Measurements from ENCODE around the gene CCDC73.
A peak's percentile ranks its signal among the peaks of the same experiment; 100 is the strongest.
"Not testable (repeated sequence)": the region's sequence is repeated elsewhere in the genome, so short reads cannot be mapped to it uniquely, and the experiment has no call there.

Gene CCDC73

DNA sequence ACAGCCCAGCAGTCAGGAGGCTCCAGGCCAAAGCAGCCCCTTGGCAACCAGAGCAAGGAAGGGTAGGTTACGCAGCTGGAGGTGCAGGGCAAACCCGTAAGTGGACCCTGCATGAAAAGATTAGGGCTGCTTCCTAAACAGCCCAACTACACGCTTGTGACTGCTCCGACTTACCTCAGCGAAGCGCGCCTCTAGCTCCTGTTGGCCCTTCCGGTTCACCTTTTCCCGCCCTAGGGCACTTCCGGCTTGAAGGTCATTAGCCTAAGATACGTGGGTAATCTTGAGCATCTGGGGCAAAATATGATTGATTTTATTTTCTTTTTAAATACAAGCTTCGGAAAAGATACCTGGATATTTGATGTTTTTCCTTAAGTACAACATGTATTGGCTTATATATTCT lies at the start of gene CCDC73:
Gene CCDC73 (minus strand): TSS at position 224 of the 400 bp plus-strand sequence. CDS start 34,419 bp downstream, outside the sequence.
- DNase-seq (ENCODE audit: low spot score), result no peak

GRCh38 chr11:32843544-32843943 lies 49.1 kb upstream of the CCDC73 start:
- DNase-seq (ENCODE audit: low spot score), result no peak

GRCh38 chr11:32840587-32840986 lies 46.1 kb upstream of the CCDC73 start:
- no peak for DNase-seq (ENCODE audit: low spot score)

- no peak for DNase-seq (ENCODE audit: low spot score)
Measured at GRCh38 chr11:32839308-32839707, 44.8 kb upstream of the CCDC73 start.

GRCh38 chr11:32838505-32839274 lies 44.2 kb upstream of the CCDC73 start:
- DNase-seq (ENCODE audit: low spot score), result no peak

- no peak for DNase-seq (ENCODE audit: low spot score)
Measured at GRCh38 chr11:32836946-32837345, 42.5 kb upstream of the CCDC73 start.

DNA sequence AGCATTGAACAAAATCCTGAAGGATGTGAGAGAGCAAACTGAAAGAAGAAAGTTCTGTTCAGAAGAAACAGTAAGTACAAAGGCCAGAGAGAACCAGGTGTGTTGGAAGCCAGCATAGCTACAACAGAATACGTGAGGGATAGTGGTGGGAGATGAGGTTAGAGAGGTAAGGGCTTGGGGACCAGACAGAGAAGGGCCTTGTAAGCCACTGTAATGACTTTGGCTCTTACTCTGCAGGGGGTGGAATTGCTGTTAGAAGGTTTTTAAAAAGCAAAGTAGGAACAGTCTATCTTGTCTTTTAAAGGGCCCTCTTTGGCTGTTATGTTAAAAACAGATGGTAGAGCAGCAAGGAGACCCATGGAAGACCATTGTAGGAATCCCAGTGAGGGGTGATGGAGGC lies 39.5 kb upstream of the CCDC73 start:
- DNase-seq (ENCODE audit: low spot score), result no peak

GRCh38 chr11:32831221-32831620 lies 36.8 kb upstream of the CCDC73 start:
- DNase-seq (ENCODE audit: low spot score), result no peak

GRCh38 chr11:32830796-32831195 lies 36.3 kb upstream of the CCDC73 start:
- no peak for DNase-seq (ENCODE audit: low spot score)

DNA sequence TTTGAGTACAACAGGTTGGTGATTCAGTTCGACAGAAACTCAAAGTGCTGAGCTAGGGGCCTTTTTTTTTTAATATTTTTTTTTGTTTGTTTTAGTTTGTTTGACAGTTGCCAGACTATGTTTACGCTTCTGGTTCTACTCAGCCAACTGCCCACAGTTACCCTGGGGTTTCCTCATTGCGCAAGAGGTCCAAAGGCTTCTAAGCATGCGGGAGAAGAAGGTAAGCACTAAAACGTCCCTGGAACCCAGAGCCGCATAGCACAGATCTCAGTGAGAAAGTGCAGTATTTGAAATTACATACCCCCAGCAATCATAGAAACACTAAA lies 35.9 kb upstream of the CCDC73 start:
- DNase-seq (ENCODE audit: low spot score), result no peak

GRCh38 chr11:32829680-32830412 lies 35.4 kb upstream of the CCDC73 start, which contains the start of gene PRRG4:
Gene PRRG4, plus strand, starts transcription at chr11:32829927. Its CDS starts 603 bp downstream, at chr11:32830530.
- peak; percentile 80 for DNase-seq (ENCODE audit: low spot score)

DNA sequence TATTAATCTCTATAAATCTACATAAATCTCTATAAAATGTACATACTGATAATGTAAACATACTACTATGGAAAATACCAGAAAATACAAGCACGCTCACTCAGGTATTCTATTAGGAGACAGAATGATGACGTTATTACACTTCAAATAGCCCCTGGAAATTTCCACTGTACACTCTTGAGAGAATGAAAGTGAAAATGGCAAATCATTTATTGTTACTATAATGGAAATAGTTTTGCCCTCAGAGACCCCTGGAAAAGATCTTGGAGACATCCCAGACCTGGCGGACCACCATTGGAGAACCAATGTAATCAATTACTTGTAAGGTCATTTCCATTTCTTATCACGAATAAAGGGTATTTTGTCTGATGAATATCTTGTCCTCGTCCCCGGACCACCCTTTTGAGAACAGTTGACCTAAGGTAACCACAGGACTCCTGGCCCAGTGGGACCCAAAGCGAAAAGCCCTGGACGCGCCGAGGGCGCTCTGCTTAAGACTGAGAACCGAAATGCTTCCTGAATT lies 34.8 kb upstream of the CCDC73 start:
- DNase-seq (ENCODE audit: low spot score), result no peak

GRCh38 chr11:32827276-32827675 lies 32.8 kb upstream of the CCDC73 start:
- no peak for DNase-seq (ENCODE audit: low spot score)

- DNase-seq (ENCODE audit: low spot score), result no peak
Measured at GRCh38 chr11:32826113-32826512, 31.7 kb upstream of the CCDC73 start.

DNA sequence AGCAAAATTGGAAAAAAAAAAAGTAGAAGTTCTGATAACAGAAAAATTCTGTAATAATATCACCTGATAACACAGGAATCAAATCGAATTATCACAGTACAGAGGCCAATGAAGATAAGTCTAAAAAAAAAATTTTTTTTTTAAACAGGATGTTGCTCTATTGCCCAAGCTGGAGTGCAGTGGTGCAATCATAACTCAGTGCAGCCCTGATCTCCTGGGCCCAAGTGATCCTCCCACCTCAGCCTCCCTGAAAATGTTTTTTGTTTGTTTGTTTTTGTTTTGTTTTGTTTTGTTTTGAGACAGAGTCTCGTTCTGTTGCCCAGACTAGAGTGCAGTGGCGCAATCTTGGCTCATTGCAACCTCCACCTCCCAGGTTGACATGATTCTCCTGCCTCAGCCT lies 29.2 kb upstream of the CCDC73 start:
- not testable (repeated sequence) for DNase-seq (ENCODE audit: low spot score)

- DNase-seq (ENCODE audit: low spot score), result no peak
Measured at GRCh38 chr11:32821917-32822560, 27.6 kb upstream of the CCDC73 start.

GRCh38 chr11:32821517-32821916 lies 27.1 kb upstream of the CCDC73 start:
- DNase-seq (ENCODE audit: low spot score), result no peak

DNA sequence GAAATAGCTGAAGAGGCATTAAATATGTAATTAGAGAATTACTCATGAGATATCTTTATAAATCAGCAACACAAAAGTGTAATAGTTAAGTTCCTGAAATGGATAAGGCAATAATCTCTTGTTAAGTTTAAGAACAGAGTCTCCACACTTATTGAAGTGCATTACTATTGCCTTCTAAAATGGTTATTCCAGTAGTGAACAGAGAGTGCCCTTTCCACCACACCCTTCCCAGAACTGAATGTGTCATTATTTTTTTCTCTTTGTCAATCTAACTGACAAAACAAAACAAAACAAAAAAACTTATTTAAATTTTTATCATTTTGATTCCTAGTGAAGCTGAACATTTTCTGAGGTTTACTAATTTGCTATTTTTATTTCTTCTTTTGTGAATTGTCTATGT lies 26.0 kb upstream of the CCDC73 start:
- no peak for DNase-seq (ENCODE audit: low spot score)

- DNase-seq (ENCODE audit: low spot score), result no peak
Measured at GRCh38 chr11:32819187-32819586, 24.7 kb upstream of the CCDC73 start.

GRCh38 chr11:32817852-32818183 lies 23.4 kb upstream of the CCDC73 start:
- DNase-seq (ENCODE audit: low spot score), result no peak

DNA sequence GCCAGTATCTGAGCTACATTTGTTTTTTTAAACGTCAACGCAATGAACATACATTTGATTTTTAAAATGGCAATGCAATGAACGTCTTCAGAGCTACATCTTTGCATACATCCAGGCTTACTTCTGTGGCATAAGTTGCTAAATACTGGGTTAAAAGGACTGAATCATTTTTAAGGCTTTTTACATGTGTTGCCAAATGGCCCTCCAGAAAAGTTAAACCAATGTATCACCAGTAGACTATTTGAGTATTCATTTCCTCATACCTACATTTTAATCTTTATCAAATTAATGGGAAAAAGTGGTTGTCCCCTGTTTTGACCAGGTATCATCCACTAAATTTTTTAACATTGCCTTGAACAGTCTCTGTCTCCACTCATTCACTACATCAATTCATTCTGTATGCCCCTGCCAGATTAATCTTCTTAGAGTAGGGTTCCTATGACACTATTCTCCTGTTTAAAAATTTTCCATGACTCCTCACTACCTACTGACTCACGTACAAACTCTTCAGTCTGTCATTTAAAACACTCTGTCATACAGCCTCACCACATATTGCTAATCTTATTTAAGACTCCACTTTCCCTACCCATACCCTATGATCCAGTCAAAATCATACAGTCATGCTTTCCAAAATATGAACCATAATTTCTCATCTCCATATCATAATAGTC lies 22.9 kb upstream of the CCDC73 start:
- DNase-seq (ENCODE audit: low spot score), result no peak

DNA sequence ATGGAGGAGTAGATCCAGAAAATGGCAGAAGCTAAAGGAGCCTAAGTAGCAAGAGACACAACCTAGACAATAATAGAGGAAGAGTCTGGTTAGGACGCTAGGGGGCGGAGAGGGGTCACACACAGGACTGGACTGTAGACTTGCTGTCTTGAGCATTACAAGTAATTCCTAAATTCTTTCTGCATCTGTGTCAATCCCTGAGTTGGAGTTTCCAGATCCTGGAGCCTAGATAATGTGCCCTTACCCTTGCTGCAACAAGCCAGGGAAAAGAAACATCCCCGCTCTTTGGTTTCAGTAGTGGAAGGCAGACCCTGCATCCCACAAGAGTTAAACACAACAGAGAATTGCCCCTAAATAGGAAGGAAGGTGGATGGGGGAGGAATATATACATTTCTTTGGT lies 14.9 kb upstream of the CCDC73 start:
- DNase-seq (ENCODE audit: low spot score), result peak; percentile 81

Measured in ecto neural progenitor cell (in vitro differentiated cells).